GM21825 (cell line): ENCODE data around the gene CTNNA2.

Source experiments
- ATAC-seq: cut with Tn5 transposase; IDR thresholded peaks from one replicate; pipeline ENCODE4 v1.9.1; 2021; ENCODE audit warnings: mild to moderate bottlenecking, moderate library complexity; ENCODE audit not compliant: unreplicated experiment

CTNNA2 gene

DNA sequence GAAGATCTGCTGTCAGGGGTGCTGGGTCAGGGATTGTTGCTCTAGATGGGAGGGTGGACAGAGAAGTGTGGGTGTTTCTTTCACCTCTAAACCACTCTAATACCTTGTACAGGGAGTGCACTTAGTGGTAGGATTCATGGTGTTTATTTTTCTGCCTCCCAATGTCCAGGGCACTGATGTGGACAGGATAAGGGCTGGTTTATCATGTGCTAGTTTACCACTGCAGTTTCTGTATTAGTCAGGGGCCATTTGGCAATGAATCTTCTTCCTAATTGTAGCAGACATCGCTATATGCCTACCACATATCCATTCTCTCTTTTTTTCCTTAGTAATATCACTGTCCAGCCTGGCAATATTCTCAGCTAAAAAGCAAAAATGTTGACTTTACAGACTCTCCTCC is 842.0 kb downstream of the CTNNA2 start:
- no peak for ATAC-seq

DNA sequence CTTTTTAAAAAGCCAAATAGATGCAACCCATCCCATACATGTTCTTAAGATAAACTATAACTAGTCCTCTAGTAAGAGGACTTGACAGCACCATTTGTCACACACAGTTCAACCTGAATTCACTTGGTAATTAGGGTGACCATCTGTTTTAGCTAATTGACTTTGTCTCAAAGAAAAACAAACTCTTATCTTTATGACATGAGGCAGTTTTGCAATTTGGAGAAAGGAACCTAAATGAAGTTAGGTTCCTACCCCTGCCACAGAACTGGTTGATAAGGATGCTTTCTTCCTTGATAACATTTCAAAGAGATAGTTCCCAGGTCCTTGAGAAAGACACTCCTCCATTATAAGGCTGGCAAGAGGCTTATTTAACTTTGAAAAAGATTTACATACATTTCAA is 849.1 kb downstream of the CTNNA2 start:
- ATAC-seq = no peak

DNA sequence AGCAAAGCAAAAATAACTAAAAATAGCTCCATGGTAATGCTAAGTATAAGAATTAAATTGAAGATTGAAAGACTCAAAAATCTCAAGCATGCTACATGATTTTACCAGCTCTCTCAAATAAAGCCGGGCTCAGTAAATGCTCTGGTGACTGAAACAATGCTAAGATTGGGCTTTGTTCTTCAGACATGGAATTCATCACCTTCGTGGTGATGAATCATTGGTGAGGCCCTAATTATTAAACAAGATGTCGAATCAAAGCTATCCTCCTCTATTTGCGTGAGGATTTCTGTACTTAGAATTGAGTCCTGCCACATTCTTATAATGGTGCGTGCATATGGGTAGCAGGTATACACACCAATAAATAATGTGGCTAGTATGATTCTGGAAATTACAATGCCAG is 850.5 kb downstream of the CTNNA2 start:
- ATAC-seq = no peak

DNA sequence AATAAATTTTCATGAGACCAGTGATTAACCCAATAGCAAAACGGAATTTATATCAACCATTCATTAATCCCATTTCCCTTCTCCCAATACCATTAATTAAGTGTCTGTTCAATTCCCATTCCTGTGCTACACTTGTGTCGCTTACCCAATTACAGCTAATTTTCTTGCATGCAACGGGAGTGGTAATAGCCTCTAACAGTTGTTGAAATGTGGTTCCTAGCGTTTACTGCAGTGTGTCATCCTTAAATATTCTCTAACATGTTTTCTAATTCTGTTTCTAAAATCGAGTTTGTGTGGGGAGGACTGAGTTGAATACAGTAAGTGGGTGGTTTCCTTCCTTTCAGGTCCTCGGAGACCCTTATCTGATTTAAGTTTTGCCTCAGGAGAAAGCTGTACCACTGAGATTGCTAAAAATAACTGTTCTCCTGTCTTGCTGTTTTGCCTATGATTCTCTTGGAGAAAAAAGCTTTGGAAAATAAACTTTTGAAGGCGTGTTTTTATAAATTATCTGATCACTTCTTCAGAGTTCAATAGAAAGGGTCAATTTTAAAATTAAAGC is 851.0 kb downstream of the CTNNA2 start:
- ATAC-seq = no peak

DNA sequence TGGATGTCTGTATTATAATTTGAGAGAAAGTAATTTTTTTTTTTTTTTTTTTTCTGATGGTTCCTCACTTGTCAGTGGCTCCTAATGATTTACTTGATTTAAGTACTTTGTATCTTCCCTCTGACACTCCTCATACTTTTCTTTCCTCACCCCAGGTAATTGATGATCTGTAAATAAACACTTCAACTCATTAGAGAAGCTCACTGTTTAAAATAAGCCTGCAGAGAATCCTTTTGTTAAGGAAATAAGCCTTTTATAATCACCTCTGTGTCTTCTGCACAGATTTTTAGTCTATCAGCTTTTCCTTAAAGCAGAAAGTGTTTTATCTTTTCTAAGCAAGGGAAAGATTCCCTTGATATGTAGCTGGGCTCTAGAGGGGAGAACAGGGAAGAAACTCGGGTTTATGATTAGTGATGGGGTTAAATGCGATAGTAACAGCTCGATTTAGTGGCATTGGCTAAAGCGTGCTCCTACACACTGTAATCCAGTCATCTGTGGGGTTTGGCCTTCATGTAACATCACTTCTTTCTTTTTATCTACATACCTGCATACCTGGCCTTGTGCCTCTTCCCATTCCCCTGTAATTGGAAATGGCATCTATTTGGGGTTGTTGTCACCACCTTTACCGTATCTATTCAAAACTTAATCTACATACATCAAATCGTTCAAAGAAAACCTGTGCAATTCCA is 851.8 kb downstream of the CTNNA2 start:
- ATAC-seq = no peak

DNA sequence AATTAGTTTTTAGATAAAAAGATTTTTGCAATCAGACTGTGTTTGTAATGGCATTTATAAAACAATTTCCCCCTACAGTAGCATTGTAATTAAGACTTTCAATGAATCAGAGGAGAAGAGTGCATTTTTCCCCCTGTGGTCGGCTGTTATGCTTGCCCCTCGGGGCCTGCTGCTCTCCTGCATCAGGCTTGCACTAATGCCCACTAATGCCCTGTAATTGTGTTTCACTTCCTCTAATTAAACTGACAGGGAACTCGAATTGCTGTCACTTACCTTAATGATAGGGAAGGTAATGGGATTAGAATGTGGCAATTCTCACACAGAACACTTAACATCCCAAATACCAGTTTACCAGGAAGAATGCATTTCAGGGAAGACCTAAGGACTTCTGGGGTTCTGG is 852.9 kb downstream of the CTNNA2 start:
- no peak for ATAC-seq

DNA sequence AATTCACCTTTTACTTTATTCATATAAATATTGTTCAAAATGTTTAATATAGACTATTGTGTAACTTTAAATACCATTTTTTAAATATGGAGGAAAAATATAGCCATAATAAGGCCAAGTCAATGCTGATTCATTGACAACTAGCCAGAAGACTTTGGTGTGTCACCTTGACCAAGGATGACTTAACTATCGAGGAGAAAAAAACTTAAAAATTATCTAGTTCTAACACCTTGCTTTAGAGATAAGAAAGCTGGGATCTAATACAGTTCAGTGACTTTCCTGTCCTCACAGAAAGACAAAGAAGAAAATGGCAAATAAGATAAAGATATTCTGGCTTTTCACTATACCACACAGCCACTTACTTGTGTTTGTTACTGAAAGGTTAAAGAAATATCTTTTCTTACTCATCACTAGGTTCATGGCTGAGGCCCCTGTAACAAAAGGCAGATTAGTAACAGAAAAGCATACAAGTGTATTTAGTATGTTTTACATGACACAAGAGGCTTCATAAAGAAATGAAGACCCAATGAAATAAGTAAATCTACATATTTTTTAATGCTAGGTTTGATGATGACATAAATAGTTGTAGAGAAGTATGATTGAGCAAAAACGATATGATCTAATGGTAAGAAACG is 857.6 kb downstream of the CTNNA2 start:
- ATAC-seq = no peak

DNA sequence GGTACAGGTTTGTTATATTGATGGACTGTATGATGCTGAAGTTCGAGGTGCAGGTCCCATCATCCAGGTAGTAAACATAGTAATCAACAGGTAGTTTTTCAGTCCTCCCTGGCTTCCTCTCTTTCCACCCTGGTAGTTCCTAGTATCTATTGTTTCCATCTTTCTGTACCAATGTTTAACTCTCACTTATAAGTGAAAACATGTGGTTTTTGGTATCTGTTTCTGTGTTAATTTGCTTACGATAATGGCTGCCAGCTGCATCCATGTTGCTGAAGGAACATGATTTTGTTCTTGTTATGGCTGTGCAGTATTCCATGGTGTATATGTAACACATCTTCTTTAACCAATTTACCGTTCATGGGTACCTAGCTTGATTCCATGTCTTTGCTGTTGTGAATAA is 861.3 kb downstream of the CTNNA2 start:
- ATAC-seq = no peak

DNA sequence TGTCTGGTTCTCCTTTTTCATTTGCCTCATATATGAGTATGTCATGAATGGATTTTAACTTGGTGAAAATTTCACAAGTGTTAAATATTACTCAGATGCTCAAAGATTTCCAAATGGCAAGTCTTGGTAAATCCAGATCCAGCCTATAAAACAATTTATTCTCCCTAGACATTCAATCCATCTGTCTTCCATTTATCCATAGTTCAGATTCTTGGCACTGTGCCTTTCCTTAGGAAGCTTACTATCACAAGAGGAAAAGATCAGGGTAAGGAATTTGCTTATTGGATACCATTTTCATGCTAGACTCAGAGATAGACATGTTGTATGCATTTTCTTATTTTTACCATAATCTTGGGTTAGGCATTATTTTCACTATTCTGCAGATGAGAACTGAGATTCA is 864.2 kb downstream of the CTNNA2 start:
- no peak for ATAC-seq

DNA sequence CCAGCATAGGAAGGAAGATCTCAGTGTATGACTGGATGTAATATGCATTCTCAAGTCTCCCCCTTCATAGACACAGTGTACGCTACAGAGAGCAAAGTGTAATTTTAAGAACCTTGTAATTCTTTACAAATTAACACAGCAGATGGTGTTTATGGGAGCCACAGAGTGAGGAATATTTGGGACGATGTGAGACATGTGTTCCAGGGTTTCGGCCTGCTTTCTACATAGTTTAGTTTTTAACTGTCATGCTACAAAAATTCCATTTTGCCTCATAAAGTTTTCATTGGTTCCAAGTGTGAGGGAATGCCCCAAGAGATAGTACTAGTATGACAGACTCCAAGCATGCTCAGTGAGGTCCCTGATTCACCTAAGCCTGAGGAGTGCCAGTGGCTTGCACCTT is 867.9 kb downstream of the CTNNA2 start:
- no peak for ATAC-seq

DNA sequence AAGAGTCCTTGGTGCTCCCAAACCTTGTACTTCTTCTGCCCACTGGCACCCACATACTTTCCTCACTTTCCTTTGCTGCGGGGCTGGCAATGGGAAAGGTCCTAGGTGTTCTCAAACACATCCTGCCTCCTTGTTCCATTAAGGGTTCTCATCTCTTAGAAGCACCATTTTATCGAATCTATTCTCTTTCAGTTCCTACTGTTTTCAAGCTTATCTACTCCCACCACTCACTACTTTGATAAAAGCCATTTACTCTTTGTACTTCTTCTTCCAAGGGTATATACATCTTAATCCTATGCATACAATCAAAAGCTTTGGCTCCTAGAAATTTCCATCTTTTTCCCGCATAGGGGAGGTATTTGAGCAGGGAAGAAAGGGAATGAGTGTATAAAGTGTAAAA is 868.8 kb downstream of the CTNNA2 start:
- no peak for ATAC-seq

DNA sequence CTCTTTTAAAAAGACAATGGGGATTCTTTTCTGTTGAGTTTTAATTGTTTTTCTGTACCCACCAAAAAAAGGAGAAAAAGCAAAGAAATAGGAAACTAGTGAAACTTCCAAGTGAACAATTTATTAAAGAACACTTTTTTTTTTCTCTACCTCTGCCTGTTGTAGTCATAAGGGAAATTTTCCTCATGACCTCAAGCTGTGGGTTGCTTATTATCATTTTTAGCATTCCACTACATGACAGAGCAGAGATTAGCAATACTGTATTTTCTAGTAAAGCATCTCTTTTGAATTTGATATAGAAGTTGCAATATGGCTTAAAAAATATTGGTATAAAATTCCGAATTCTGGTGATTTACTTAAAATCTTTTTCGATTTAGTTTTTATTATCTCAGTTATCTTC is 879.6 kb downstream of the CTNNA2 start:
- ATAC-seq = no peak

DNA sequence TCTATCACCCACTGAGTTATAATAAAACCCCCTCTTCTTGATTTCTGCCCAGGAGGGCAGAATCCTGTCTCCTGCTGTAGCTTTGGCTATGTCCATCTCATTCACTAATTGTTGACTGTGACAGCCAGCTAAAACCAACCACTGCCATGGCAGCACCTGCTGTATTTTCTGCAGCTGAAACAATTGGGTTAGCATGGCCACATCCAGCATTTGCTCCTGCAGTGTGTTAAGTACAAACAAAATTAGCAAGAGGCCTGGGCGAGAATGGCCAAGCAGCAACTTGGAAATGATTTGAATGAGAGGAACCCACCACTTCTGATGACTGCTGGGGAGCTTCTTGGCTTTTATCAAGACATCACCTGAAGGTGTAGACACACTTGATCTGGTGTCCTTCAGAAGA is 881.1 kb downstream of the CTNNA2 start:
- no peak for ATAC-seq

DNA sequence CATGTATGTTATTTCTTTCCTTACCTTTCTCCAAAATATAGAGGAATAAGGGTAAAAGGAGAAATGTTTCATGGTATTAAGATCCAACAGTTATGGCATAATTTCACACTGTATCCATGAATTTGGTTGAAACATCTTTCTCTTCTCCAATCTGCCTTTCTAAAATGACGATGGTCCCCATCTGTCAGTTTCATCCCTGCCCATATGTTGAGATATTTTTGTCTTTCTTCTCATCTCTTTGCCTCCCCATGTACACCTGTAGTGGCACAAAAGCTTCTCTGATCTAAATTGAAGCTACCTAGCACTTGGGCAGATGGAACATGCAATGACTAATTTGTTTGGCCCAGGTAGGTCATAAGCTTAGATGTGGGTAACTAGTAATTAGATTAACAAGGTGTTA is 882.4 kb downstream of the CTNNA2 start:
- ATAC-seq = no peak

DNA sequence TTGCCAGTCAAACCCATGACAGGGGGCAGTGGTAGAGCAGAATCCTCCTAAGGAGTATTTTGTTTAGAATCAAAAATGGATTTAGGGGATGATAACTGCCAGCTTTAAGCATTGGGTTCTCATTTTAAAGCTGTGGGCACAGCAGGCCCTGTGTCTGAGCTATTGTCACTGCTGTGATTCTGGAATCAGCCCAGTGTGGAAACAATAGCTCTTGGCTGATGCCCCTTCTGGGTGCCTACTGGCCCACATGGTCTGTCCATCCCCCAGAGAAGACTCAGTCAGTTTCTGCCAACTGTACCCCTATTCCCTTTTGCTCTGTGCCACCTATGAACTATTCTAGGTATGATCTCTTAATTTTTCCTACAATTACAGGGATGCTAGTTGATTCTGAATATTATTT is 883.4 kb downstream of the CTNNA2 start:
- no peak for ATAC-seq

DNA sequence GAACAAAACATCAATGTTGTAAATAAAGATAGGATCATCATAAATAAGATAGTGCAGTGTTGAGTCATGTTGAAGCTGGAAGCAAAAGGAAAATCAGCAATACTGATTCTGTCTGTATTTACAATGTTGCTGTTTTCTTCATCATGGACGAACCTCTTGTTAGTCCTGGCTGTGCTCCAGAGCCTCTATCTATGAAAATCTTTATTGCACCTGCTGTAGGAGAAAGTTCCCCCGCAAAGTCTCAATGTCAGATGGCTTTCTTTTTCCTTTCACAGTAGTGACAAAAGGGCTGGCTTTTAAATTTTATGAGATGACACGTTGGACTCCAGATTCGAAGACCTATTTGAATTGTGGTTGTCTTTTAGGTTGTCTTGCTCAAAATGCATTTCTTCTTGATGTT is 890.2 kb downstream of the CTNNA2 start:
- ATAC-seq = no peak

DNA sequence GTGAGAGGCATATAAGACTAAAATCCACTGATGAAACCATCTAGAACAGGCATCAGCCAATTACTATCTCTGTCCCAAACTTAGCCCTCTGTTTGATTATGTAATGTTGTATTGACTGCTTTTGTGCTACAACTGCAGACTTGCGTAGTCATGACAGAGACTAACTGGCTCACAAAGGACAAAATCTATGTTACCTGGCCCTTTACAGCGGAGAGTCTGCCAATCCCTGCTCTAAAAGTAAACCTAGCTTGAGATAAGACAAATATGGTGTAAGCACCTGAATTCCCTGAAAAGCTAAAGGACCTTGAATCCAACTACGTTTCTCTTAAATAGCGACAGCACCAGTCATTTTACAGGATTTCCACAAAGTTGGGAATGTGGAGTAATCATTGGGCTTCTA is 894.5 kb downstream of the CTNNA2 start:
- ATAC-seq = no peak

DNA sequence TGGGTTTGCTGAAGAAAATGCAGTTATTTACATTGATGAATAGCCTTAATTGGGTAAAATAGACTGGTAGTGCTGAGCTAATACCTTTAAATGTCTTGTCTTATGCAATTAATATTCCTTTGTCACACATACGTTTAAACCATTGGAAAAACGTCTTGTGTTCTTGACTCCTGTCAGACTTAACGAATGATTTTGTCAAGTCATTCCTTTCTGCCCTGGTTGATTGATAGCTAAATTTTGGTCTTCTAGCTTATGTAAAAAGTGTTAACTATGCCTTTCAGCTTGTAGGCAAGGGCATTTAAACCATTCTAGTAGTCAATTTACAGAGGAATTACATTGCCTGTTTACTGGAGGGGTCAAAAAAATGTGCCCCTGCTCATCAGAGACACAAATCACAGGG is 897.5 kb downstream of the CTNNA2 start:
- no peak for ATAC-seq

DNA sequence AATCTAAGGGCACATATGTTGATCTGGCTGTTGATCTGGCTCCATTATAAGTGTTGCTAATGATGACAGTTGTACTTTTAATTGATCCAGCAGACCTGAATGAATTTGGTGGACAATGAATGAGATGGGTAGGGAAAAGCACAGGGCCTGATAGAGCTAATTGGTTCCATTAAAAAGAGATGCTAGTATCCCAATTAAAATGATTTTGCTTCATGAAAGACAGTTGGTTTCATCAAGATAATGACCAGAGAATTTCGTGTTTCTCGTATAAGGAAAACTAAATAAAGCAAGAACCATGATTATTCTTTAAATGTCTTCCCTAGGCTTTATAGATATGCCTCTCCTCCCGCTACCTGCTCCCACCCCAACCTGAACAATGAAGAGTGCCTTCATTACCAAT is 900.3 kb downstream of the CTNNA2 start:
- ATAC-seq = no peak

DNA sequence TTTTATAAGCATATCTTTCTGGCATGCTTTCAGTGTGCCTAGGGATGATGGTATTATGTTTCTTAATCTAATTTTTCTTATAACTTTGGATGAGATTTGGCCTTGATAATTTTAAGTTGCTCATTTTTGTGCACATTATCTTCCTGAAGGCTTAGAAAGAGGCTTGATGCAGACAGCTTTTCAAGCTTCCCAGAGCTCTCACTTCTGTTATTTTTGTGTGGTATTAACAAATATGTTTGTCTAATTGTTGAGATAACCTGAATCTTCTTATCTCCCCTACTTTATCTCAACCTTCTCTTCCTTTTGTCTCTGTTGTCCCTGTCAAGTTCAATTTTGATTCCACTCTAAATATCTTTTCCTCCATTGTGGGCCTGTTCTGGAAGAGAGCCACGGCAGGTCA is 904.9 kb downstream of the CTNNA2 start:
- ATAC-seq = no peak

DNA sequence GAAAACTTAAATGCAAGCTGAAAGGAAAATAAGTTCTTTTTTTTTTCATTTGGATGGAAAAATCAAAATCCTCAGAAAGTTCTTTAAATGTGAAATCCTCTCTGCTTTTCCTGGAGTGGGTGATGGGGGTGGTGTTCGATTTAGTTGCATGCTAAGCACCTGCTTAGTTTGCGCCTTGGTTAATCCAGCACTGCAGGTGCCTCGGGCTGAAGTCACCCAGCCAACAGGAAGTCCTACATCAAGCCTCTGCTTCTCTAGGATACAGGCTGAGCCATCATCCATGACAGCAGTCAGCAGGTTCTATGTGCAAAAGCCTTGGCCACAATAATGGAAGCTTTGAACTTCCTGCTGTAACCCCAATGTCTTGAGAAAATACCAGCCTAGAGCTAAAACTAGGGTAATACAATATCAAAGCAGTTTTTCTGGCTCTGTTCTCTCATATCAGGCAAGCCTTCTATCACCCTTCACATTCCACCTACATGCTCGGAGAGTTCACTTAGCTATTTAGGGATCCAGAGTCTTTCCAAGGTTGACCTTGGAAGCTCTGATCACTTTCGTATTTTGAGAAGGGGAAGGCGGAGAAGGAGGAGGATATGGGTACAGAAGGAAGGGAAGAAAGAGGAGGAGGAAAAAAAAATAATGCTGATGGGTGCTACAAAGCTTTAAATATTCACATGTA is 907.8 kb downstream of the CTNNA2 start:
- ATAC-seq = no peak

DNA sequence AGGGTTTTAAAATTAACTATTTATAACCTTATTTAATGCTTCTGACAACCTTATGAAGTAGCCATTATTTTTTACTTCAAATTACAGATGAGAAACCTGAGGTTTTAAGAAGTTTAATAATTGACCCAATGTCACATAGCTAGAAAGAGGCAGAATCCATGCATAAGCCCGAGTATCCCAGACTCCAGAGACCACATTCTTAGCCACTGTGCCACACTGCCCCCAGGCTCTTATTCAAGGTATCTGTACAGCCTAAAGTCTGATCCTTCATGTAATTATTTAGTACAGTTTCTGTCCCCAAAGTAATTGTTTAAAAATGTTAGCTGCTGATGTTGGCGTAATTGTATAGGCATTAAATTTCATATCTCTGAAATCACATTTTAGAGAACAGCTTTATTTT is 916.4 kb downstream of the CTNNA2 start:
- ATAC-seq = no peak
